ENCODE measurements around the gene UNC5B. TPM values are rescaled to one million over a fixed set of nuclear protein-coding genes. Genes with fewer than 3 reads are reported as not detected.

The UNC5B gene
- total and polyA plus RNA-seq, 2 donors from 2014 or later, result 5.5 to 22.6 TPM

DNA sequence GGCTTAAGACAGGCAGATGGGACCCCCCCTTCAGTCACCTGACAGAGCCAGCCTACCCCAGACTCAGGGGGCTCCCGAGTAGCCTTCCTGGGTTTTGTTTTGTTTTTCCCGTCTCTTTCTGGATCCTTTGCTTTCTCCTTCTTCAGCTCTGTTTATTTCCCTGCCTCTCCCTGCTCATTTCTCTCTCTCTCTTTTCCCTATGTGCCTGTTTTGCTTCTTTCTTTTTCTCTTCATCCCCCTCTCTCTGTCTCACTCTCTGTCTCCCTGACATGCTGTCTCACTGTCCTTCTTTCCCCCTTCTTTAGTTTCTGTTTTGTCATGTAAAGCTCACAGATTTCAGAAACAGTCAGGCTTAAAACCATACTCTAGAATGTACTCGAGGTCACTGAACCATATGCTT is 68.5 kb downstream of the UNC5B start:
- no peak overlapping the region for H3K4me3 ChIP-seq (ENCODE audit: low read length in 3 of 3)
- H3K9ac ChIP-seq (ENCODE audit: low read length in 3 of 3), result no peak overlapping the region
- H3K36me3 ChIP-seq (ENCODE audit: control insufficient read depth in 2 of 3, insufficient read depth in 3 of 3, low read length in 3 of 3), result no peaks in the 10 kb centered on the region
- no peak for FAIRE-seq
- intact Hi-C loops (cut with DNase I), result loop anchor here (10.0 kb wide), 1 partner anchor 366 kb away; no protein-coding TSS in a partner anchor
- H3K27ac ChIP-seq (ENCODE audit: low read depth in 2 of 2, low read length in 2 of 2), result no peak overlapping the region
- peaks cover 0 to 20% (median 6%) of the 10 kb centered on the region in 3 donors for H3K4me1 ChIP-seq (ENCODE audit: control insufficient read depth in 2 of 3, insufficient read depth in 2 of 3, low read depth in 1 of 3, low read length in 3 of 3)
- no peak for DNase-seq
- no peak for TF ChIP-seq CTCF (IDR thresholded peaks at IDR 0.05; ENCODE audit: borderline replicate concordance, extremely low read depth, insufficient read depth)
- H3K27me3 ChIP-seq (ENCODE audit: control insufficient read depth, insufficient read depth, low read length), result no peaks in the 10 kb centered on the region
- no peaks in the 10 kb centered on the region for H3K9me3 ChIP-seq (ENCODE audit: control insufficient read depth in 2 of 3, insufficient read depth in 1 of 3, low read length in 3 of 3)

DNA sequence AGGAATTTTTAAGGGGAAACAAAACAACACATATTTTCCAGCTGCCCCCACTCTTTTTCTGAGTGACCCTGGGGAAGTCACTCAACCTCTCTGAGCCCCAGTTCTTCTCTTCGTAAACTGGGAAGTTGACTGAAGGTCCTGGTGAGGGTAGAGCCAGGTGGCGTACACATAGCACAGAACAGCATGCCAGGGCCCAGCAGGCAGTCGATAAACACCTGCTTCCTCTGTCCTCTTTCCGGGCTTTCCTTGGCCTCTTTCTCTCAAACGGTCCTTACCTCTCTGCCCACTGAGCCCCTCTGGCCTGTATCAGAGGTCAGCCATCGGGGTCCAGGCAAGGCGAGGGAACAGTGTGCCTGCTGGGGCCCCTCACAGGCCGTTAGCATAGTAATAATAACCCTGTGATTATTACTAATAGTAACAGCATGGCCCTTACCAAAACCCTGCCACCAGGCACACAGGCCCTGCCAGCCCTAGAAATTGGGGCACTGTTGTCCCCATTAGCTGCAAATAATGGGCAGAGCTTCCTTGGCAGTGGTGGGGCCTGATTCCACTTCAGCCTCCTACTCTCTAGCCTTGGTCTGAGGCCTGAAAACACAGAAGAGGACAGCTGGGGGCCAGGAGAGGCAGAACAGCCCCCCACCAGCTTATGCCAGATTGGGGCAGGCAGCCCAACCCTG is 69.4 kb downstream of the UNC5B start:
- no peaks in the 10 kb centered on the region for H3K36me3 ChIP-seq (ENCODE audit: control insufficient read depth in 2 of 3, insufficient read depth in 3 of 3, low read length in 3 of 3)
- no peaks in the 10 kb centered on the region for H3K27me3 ChIP-seq (ENCODE audit: control insufficient read depth, insufficient read depth, low read length)
- H3K9ac ChIP-seq (ENCODE audit: low read length in 3 of 3), result no peak overlapping the region
- no peak for FAIRE-seq
- no peak for TF ChIP-seq CTCF (IDR thresholded peaks at IDR 0.05; ENCODE audit: borderline replicate concordance, extremely low read depth, insufficient read depth)
- intact Hi-C loops (cut with DNase I), result loop anchor here (10.0 kb wide), 1 partner anchor 367 kb away; no protein-coding TSS in a partner anchor
- no peaks in the 10 kb centered on the region for H3K9me3 ChIP-seq (ENCODE audit: control insufficient read depth in 2 of 3, insufficient read depth in 1 of 3, low read length in 3 of 3)
- peaks cover 0 to 20% (median 6%) of the 10 kb centered on the region in 3 donors for H3K4me1 ChIP-seq (ENCODE audit: control insufficient read depth in 2 of 3, insufficient read depth in 2 of 3, low read depth in 1 of 3, low read length in 3 of 3)
- H3K4me3 ChIP-seq (ENCODE audit: low read length in 3 of 3), result no peak overlapping the region
- H3K27ac ChIP-seq (ENCODE audit: low read depth in 2 of 2, low read length in 2 of 2), result no peak overlapping the region
- DNase-seq, result no peak

GRCh38 chr10:71282323-71282680 is 69.9 kb downstream of the UNC5B start:
- Histone ChIP-seq H3K4me1 (ENCODE audit: control insufficient read depth in 2 of 3, insufficient read depth in 2 of 3, low read depth in 1 of 3, low read length in 3 of 3) (peaks cover 0 to 20% (median 6%) of the 10 kb centered on the region in 3 donors), H3K36me3 (ENCODE audit: control insufficient read depth in 2 of 3, insufficient read depth in 3 of 3, low read length in 3 of 3) (no peaks in the 10 kb centered on the region), H3K27me3 (ENCODE audit: control insufficient read depth, insufficient read depth, low read length) (no peaks in the 10 kb centered on the region), H3K9ac (ENCODE audit: low read length in 3 of 3) (no peak overlapping the region), H3K4me3 (ENCODE audit: low read length in 3 of 3) (no peak overlapping the region), H3K9me3 (ENCODE audit: control insufficient read depth in 2 of 3, insufficient read depth in 1 of 3, low read length in 3 of 3) (no peaks in the 10 kb centered on the region), H3K27ac (ENCODE audit: low read depth in 2 of 2, low read length in 2 of 2) (no peak overlapping the region)
- FAIRE-seq, result no peak
- no peak for DNase-seq
- intact Hi-C loops (cut with DNase I), result loop anchor here (10.0 kb wide), 1 partner anchor 368 kb away; no protein-coding TSS in a partner anchor
- TF ChIP-seq CTCF (IDR thresholded peaks at IDR 0.05; ENCODE audit: borderline replicate concordance, extremely low read depth, insufficient read depth), result no peak

Data from kidney (tissue), 14 donors.